ENCODE data around the gene SKIC2. TPM values are rescaled to one million over a fixed set of nuclear protein-coding genes. Genes with fewer than 3 reads are reported as not detected.

Gene SKIC2
- total RNA-seq, 1 donor from 2014 or later, result 64.2 TPM

DNA sequence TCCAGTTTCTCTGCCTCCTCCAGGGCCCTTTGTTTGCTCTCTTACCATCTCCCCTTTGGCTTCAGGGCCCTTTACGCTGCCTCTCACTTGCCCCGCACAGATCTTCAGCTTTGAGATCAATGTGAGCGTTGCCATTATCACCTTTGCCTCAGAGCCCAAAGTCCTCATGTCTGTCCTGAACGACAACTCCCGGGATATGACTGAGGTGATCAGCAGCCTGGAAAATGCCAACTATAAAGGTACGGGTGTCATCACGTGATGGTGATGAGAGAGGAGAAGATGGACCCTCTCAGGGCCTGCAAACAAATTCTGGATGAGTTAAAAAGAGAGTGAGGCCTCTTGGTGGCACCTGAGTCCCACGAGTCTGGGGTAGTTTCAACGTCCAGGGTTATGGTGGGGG is 23.2 kb upstream of the SKIC2 start:
- TF ChIP-seq, protein P1, sequence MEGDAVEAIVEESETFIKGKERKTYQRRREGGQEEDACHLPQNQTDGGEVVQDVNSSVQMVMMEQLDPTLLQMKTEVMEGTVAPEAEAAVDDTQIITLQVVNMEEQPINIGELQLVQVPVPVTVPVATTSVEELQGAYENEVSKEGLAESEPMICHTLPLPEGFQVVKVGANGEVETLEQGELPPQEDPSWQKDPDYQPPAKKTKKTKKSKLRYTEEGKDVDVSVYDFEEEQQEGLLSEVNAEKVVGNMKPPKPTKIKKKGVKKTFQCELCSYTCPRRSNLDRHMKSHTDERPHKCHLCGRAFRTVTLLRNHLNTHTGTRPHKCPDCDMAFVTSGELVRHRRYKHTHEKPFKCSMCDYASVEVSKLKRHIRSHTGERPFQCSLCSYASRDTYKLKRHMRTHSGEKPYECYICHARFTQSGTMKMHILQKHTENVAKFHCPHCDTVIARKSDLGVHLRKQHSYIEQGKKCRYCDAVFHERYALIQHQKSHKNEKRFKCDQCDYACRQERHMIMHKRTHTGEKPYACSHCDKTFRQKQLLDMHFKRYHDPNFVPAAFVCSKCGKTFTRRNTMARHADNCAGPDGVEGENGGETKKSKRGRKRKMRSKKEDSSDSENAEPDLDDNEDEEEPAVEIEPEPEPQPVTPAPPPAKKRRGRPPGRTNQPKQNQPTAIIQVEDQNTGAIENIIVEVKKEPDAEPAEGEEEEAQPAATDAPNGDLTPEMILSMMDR (IDR thresholded peaks at IDR 0.05), result no peak
- intact Hi-C loops (cut with DNase I), result no loop called here
- no peak for ATAC-seq
- Histone ChIP-seq H3K27ac (no peak overlapping the region), H3K9me3 (no peaks in the 10 kb centered on the region), H3K36me3 (peaks cover 24% of the 10 kb centered on the region), H3K4me3 (no peak overlapping the region), H3K27me3 (ENCODE audit: low read depth) (no peaks in the 10 kb centered on the region), H3K4me1 (no peaks in the 10 kb centered on the region)
- no peak for DNase-seq

DNA sequence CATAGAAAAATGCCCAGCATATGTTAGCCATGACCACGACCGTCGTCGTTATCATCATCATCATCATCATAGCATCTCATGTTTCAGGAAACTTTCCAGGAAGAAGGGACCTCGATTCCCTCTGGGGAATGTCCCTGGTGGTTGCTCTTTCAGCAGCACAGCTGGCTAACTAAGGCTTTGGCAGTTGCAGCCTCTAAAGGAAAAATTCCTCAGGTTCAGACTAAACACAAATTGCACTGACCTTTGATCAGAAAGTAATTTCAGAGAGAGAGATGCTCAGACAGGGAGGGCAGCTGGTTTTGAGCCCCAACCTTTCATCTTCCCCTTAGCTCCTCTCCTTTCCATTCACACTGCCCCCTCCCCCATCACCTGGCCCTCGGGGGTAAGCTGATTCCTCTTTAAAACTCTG is 18.7 kb upstream of the SKIC2 start:
- DNase-seq (no peak), ATAC-seq (no peak)
- peaks cover 7% of the 10 kb centered on the region for H3K4me1 ChIP-seq
- no peaks in the 10 kb centered on the region for H3K9me3 ChIP-seq
- H3K4me3 ChIP-seq, result no peak overlapping the region
- H3K36me3 ChIP-seq, result peaks cover 47% of the 10 kb centered on the region
- intact Hi-C loops (cut with DNase I), result no loop called here
- H3K27ac ChIP-seq, result no peak overlapping the region
- H3K27me3 ChIP-seq (ENCODE audit: low read depth), result no peaks in the 10 kb centered on the region
- TF ChIP-seq, protein P1 (IDR thresholded peaks at IDR 0.05), result no peak

DNA sequence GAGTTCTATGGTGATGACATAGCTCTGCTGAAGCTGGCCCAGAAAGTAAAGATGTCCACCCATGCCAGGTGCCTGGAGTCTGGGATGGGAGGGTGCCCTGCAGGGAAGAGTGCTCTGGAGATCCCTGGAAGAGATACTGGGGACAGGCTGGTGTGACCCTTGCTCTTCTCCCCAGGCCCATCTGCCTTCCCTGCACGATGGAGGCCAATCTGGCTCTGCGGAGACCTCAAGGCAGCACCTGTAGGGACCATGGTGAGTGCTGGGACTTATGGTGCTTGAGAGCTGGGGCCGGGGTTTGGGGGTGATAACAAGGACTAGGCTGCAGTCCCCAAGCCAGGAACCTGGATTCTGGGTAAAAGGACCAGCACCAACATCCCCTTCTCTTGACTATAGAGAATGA is 15.2 kb upstream of the SKIC2 start:
- Histone ChIP-seq H3K4me1 (peaks cover 20% of the 10 kb centered on the region), H3K4me3 (no peak overlapping the region), H3K36me3 (peaks cover 54% of the 10 kb centered on the region), H3K9me3 (no peaks in the 10 kb centered on the region), H3K27me3 (ENCODE audit: low read depth) (no peaks in the 10 kb centered on the region), H3K27ac (no peak overlapping the region)
- ATAC-seq (no peak), DNase-seq (no peak)
- intact Hi-C loops (cut with DNase I), result no loop called here
- TF ChIP-seq, protein P1 (IDR thresholded peaks at IDR 0.05), result no peak

DNA sequence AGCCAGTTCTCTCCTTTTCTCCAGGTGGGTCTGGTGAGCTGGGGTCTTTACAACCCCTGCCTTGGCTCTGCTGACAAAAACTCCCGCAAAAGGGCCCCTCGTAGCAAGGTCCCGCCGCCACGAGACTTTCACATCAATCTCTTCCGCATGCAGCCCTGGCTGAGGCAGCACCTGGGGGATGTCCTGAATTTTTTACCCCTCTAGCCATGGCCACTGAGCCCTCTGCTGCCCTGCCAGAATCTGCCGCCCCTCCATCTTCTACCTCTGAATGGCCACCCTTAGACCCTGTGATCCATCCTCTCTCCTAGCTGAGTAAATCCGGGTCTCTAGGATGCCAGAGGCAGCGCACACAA is 13.8 kb upstream of the SKIC2 start:
- H3K9me3 ChIP-seq, result no peaks in the 10 kb centered on the region
- intact Hi-C loops (cut with DNase I), result no loop called here
- peaks cover 43% of the 10 kb centered on the region for H3K36me3 ChIP-seq
- ATAC-seq, result no peak
- TF ChIP-seq, protein P1 (IDR thresholded peaks at IDR 0.05), result no peak
- no peak for DNase-seq
- no peaks in the 10 kb centered on the region for H3K27me3 ChIP-seq (ENCODE audit: low read depth)
- H3K4me1 ChIP-seq, result peaks cover 20% of the 10 kb centered on the region
- H3K4me3 ChIP-seq, result peak overlapping the region; percentile 39
- H3K27ac ChIP-seq, result peak overlapping the region; percentile 87

DNA sequence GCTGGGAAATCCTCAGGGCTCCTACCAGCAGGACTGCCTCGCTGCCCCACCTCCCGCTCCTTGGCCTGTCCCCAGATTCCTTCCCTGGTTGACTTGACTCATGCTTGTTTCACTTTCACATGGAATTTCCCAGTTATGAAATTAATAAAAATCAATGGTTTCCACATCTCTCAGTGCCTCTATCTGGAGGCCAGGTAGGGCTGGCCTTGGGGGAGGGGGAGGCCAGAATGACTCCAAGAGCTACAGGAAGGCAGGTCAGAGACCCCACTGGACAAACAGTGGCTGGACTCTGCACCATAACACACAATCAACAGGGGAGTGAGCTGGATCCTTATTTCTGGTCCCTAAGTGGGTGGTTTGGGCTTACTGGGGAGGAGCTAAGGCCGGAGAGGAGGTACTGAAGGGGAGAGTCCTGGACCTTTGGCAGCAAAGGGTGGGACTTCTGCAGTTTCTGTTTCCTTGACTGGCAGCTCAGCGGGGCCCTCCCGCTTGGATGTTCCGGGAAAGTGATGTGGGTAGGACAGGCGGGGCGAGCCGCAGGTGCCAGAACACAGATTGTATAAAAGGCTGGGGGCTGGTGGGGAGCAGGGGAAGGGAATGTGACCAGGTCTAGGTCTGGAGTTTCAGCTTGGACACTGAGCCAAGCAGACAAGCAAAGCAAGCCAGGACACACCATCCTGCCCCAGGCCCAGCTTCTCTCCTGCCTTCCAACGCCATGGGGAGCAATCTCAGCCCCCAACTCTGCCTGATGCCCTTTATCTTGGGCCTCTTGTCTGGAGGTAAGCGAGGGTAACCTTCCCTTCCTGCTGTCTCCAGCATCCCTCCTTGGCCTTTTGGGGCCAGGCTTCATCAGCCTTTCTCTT is 13.2 kb upstream of the SKIC2 start, which contains the start of gene CFB:
Gene CFB (plus strand): TSS at position 589 of the 863 bp plus-strand sequence. CDS start 127 bp downstream, at position 716.
- Histone ChIP-seq H3K9me3 (no peaks in the 10 kb centered on the region), H3K36me3 (peaks cover 42% of the 10 kb centered on the region), H3K4me3 (peak within 1 kb of the TSS; percentile 39), H3K27me3 (ENCODE audit: low read depth) (no peaks in the 10 kb centered on the region), H3K27ac (peak within 1 kb of the TSS; percentile 87), H3K4me1 (peaks cover 20% of the 10 kb centered on the region)
- ATAC-seq, result peak; percentile 87 to 89
- TF ChIP-seq, protein P1 (IDR thresholded peaks at IDR 0.05), result no peak
- intact Hi-C loops (cut with DNase I), result no loop called here
- peak; percentile 80 for DNase-seq

All from lower lobe of right lung (tissue), 2 donors.